Measurements from ENCODE around the gene YIF1B. TPM values are rescaled to one million over a fixed set of nuclear protein-coding genes. Genes with fewer than 3 reads are reported as not detected.
A peak's percentile ranks its signal among the peaks of the same experiment; 100 is the strongest.

Gene YIF1B
- total and polyA plus RNA-seq, 4 donors: 22.0 to 107 (median 53.7) TPM

DNA sequence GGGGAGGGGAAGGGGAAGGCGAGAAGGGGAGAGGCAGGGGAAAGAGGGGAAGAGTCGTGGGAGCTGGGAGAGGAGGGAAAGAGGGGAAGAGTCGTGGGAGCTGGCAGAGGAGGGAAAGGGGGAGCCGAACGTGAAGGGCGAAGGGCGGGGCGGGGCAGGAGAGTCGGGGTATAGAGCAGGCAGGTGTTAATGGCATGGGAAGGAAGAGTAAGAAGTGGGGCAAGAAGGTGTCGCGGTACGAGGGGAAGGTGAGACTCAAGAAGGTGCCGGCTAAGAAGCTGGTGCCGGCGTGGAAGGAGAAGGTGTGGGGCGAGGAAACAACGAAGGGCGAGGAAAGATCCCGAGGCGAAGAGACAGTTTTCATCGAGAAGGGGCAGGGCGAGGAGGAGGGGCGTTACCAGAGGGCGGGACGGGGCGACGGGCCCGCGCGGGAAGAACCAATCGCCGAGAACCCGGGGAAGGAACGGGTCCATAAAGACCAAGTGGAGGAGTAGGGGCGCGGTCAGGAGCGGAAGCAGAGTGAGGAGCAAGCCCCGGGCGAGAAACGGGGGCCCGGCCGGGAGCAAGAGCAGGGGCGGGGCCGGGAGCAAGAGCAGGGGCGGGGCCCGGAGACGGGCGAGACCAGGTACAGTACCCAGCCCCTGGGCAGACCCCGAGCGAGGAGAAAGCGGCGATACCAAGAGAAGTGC, 20.3 kb upstream of the YIF1B start:
- peaks cover 0 to 2% (median 0%) of the 10 kb centered on the region in 4 donors for H3K36me3 ChIP-seq (ENCODE audit: control insufficient read depth in 4 of 4, insufficient read depth in 4 of 4, low read length in 4 of 4)
- ATAC-seq (ENCODE audit: insufficient read depth, low FRiP score) (peak; percentile 90), DNase-seq (peak; percentile 94 to 96 (median 96))
- H3K27me3 ChIP-seq (ENCODE audit: control insufficient read depth in 3 of 3, insufficient read depth in 3 of 3, low read length in 2 of 3): no peaks in the 10 kb centered on the region
- TF ChIP-seq, protein P1, sequence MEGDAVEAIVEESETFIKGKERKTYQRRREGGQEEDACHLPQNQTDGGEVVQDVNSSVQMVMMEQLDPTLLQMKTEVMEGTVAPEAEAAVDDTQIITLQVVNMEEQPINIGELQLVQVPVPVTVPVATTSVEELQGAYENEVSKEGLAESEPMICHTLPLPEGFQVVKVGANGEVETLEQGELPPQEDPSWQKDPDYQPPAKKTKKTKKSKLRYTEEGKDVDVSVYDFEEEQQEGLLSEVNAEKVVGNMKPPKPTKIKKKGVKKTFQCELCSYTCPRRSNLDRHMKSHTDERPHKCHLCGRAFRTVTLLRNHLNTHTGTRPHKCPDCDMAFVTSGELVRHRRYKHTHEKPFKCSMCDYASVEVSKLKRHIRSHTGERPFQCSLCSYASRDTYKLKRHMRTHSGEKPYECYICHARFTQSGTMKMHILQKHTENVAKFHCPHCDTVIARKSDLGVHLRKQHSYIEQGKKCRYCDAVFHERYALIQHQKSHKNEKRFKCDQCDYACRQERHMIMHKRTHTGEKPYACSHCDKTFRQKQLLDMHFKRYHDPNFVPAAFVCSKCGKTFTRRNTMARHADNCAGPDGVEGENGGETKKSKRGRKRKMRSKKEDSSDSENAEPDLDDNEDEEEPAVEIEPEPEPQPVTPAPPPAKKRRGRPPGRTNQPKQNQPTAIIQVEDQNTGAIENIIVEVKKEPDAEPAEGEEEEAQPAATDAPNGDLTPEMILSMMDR (IDR thresholded peaks at IDR 0.05; ENCODE audit: control extremely low read depth, extremely low read depth): no peak
- peak overlapping the region in 1 of 2 donors; percentile 84 for H3K9ac ChIP-seq (ENCODE audit: insufficient read depth in 1 of 2, low read length in 2 of 2)
- H3K27ac ChIP-seq (ENCODE audit: low read depth in 1 of 2, low read length in 1 of 2): peak overlapping the region; percentile 89 to 90
- H3K4me1 ChIP-seq (ENCODE audit: control insufficient read depth in 5 of 5, insufficient read depth in 5 of 5, low read length in 5 of 5): peaks cover 0 to 8% (median 0%) of the 10 kb centered on the region in 5 donors
- 1% methylated on average over 52 of the region's 52 CpGs for WGBS, 2 donors
- no peaks in the 10 kb centered on the region for H3K9me3 ChIP-seq (ENCODE audit: control insufficient read depth in 4 of 4, insufficient read depth in 3 of 4, low read length in 3 of 4)
- peak overlapping the region; percentile 58 for H3K4me3 ChIP-seq

DNA sequence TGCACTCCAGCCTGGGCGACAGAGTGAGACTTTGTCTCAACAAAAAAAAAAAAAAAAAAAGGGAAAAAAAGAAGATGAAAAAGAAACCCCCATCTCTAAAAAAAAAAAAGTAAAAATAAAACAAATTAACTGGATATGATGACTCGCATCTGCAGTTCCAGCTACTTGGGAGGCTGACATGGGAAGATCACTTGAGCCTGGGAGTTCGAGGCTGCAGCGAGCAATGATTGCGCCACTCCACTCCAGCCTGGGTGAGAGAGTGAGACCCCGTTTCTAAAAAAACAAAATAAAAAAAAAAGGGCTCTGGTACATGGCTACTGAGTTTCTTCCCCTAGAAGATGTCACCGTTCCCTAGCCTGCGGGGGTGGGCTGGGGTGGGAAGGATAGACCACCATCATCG, 17.5 kb upstream of the YIF1B start:
- TF ChIP-seq, protein P1 (IDR thresholded peaks at IDR 0.05; ENCODE audit: control extremely low read depth, extremely low read depth): no peak
- H3K9ac ChIP-seq (ENCODE audit: insufficient read depth in 1 of 2, low read length in 2 of 2): no peak overlapping the region

DNA sequence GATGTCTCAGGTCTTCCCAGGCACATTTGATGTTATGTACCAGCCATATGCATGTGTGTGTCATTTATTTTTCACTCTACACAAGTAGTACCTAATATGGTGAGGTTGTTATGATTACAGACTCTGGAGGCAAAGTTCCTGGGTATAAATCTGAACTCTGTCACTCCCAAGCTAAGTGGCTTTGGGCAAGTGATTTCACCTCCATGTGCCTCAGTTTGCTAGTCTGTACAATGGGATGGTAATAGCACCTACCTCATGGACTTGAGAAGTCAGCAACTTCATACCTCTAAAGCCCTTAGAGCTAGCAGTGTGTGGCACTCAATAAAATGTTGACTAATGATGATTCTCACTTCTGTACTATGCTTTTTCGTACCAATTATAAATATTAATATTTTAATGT, 16.0 kb upstream of the YIF1B start:
- Histone ChIP-seq H3K36me3 (ENCODE audit: control insufficient read depth in 4 of 4, insufficient read depth in 4 of 4, low read length in 4 of 4) (peaks cover 0 to 19% (median 0%) of the 10 kb centered on the region in 4 donors), H3K27ac (ENCODE audit: low read depth in 1 of 2, low read length in 1 of 2) (no peak overlapping the region), H3K27me3 (ENCODE audit: control insufficient read depth in 3 of 3, insufficient read depth in 3 of 3, low read length in 2 of 3) (no peaks in the 10 kb centered on the region), H3K4me3 (no peak overlapping the region), H3K9ac (ENCODE audit: insufficient read depth in 1 of 2, low read length in 2 of 2) (no peak overlapping the region), H3K4me1 (ENCODE audit: control insufficient read depth in 5 of 5, insufficient read depth in 5 of 5, low read length in 5 of 5) (peaks cover 0 to under 1% (median 0%) of the 10 kb centered on the region in 5 donors), H3K9me3 (ENCODE audit: control insufficient read depth in 4 of 4, insufficient read depth in 3 of 4, low read length in 3 of 4) (no peaks in the 10 kb centered on the region)
- ATAC-seq (ENCODE audit: insufficient read depth, low FRiP score) (no peak), DNase-seq (no peak)
- TF ChIP-seq, protein P1 (IDR thresholded peaks at IDR 0.05; ENCODE audit: control extremely low read depth, extremely low read depth): no peak
- WGBS, 2 donors: 90 to 93% methylated on average over 1 of the region's 1 CpG

More for the DNA sequence above, 17.5 kb upstream of the YIF1B start:
- no peak overlapping the region for H3K4me3 ChIP-seq
- no peaks in the 10 kb centered on the region for H3K27me3 ChIP-seq (ENCODE audit: control insufficient read depth in 3 of 3, insufficient read depth in 3 of 3, low read length in 2 of 3)
- H3K4me1 ChIP-seq (ENCODE audit: control insufficient read depth in 5 of 5, insufficient read depth in 5 of 5, low read length in 5 of 5): peaks cover 0 to 8% (median 0%) of the 10 kb centered on the region in 5 donors
- H3K27ac ChIP-seq (ENCODE audit: low read depth in 1 of 2, low read length in 1 of 2): no peak overlapping the region
- 75 to 81% methylated on average over 9 of the region's 9 CpGs for WGBS, 2 donors
- ATAC-seq (ENCODE audit: insufficient read depth, low FRiP score): no peak
- peaks cover 0 to 3% (median 0%) of the 10 kb centered on the region in 4 donors for H3K36me3 ChIP-seq (ENCODE audit: control insufficient read depth in 4 of 4, insufficient read depth in 4 of 4, low read length in 4 of 4)
- peak in 2 of 3 donors; percentile 30 to 53 for DNase-seq
- no peaks in the 10 kb centered on the region for H3K9me3 ChIP-seq (ENCODE audit: control insufficient read depth in 4 of 4, insufficient read depth in 3 of 4, low read length in 3 of 4)

Data from lung (tissue), 12 donors.